CMK (cell line): ENCODE data around the gene EN1.

Source experiments
- DNase-seq: peaks from one replicate; pipeline ENCODE4 v3.0.0-alpha.2; 2010; ENCODE audit warnings: low read depth

Gene EN1

GRCh38 chr2:118817469-118817868 lies 30.0 kb downstream of the EN1 start:
- no peak for DNase-seq

GRCh38 chr2:118816669-118817068 lies 30.8 kb downstream of the EN1 start:
- no peak for DNase-seq

- DNase-seq, result no peak
Measured at GRCh38 chr2:118815731-118816130, 31.7 kb downstream of the EN1 start.

GRCh38 chr2:118815314-118815713 lies 32.1 kb downstream of the EN1 start:
- no peak for DNase-seq

GRCh38 chr2:118814368-118814767 lies 33.1 kb downstream of the EN1 start:
- no peak for DNase-seq

- no peak for DNase-seq
Measured at GRCh38 chr2:118813601-118814339, 33.7 kb downstream of the EN1 start.

- DNase-seq, result no peak
Measured at GRCh38 chr2:118813111-118813510, 34.3 kb downstream of the EN1 start.

- DNase-seq, result no peak
Measured at GRCh38 chr2:118812552-118812951, 34.9 kb downstream of the EN1 start.

GRCh38 chr2:118811514-118812115 lies 35.8 kb downstream of the EN1 start:
- no peak for DNase-seq

GRCh38 chr2:118810766-118811165 lies 36.7 kb downstream of the EN1 start:
- DNase-seq, result no peak

- DNase-seq, result no peak
Measured at GRCh38 chr2:118808429-118808809, 39.0 kb downstream of the EN1 start.

- DNase-seq, result no peak
Measured at GRCh38 chr2:118807668-118808428, 39.6 kb downstream of the EN1 start.

- DNase-seq, result no peak
Measured at GRCh38 chr2:118806797-118807667, 40.4 kb downstream of the EN1 start.

- no peak for DNase-seq
Measured at GRCh38 chr2:118805064-118805690, 42.3 kb downstream of the EN1 start.

GRCh38 chr2:118803012-118803411 lies 44.4 kb downstream of the EN1 start:
- DNase-seq, result no peak

GRCh38 chr2:118801151-118801550 lies 46.3 kb downstream of the EN1 start:
- no peak for DNase-seq

- DNase-seq, result no peak
Measured at GRCh38 chr2:118800736-118801135, 46.7 kb downstream of the EN1 start.

GRCh38 chr2:118794546-118794945 lies 52.9 kb downstream of the EN1 start:
- no peak for DNase-seq
